ENCODE measurements around the gene FRAS1. TPM values are rescaled to one million over a fixed set of nuclear protein-coding genes. Genes with fewer than 3 reads are reported as not detected.

Gene FRAS1
- total and polyA plus RNA-seq, 9 of the 15 experiments (the other 6 are each of a cell fraction or from before 2014, with no cell fraction given), result under 0.01 to 0.11 (median 0.04) TPM; not detected in 2

DNA sequence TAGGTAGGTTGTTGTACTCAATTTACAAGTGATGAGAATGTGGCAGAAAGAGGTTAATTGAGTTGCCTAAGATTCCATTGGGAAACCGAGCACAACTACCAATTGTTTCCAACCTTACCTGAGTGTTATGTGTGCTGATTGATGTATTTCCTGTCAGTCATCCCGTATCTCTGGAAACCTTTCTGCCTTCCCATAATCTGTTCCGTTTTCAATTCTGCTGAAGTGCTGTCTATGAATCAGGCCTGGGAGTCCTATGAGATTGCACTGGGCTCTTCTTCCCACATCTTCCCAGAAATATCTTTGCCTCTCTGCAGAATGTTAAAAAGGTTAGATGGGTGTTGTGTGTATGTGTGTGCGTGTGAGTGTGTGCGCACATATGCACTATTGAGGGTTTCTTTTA lies 264.9 kb downstream of the FRAS1 start:
- Histone ChIP-seq H4K20me1 (replicated peaks; ENCODE audit: control insufficient read depth, insufficient read depth, low read length) (no peaks in the 10 kb centered on the region), H3K27ac (ENCODE audit: extremely low read depth, low read depth, low read length) (no peak overlapping the region), H2AFZ (ENCODE audit: low read depth, low read length) (no peak overlapping the region), H3K9ac (ENCODE audit: insufficient read depth in 1 of 2, low read depth in 2 of 2, low read length in 2 of 2) (no peak overlapping the region), H3K9me1 (ENCODE audit: control insufficient read depth, insufficient read depth, low read length) (no peaks in the 10 kb centered on the region), H3K36me3 (ENCODE audit: control insufficient read depth, insufficient read depth, low read length) (no peaks in the 10 kb centered on the region), H3K4me2 (ENCODE audit: insufficient read depth, low read length) (no peak overlapping the region), H3K4me1 (replicated peaks in 1 of 2; ENCODE audit: control insufficient read depth in 2 of 2, insufficient read depth in 2 of 2, low read length in 2 of 2) (no peaks in the 10 kb centered on the region), H3K79me2 (ENCODE audit: control insufficient read depth, insufficient read depth, low read length) (no peaks in the 10 kb centered on the region), H3K4me3 (no peak overlapping the region), H3K27me3 (ENCODE audit: control insufficient read depth in 2 of 2, insufficient read depth in 2 of 2, low read length in 2 of 2) (peaks cover 7 to 11% of the 10 kb centered on the region in 2 experiments; a peak in 4 of 5 replicates), H3K9me3 (replicated peaks; ENCODE audit: control insufficient read depth, insufficient read depth, low read depth, low read length) (no peaks in the 10 kb centered on the region)
- CTCF ChIA-PET (ENCODE audit: low intra/inter-chr PET ratio), result no interaction called here
- TF ChIP-seq CHCHD3 (CRISPR knock-in tag; IDR thresholded peaks at IDR 0.05) (no peak), RCOR1 (IDR thresholded peaks at IDR 0.05; ENCODE audit: borderline replicate concordance in 1 of 2, low read depth in 2 of 2, low read length in 2 of 2) (no peak), CBX8 (IDR thresholded peaks at IDR 0.05; ENCODE audit: borderline replicate concordance, extremely low read depth, low read depth, low read length, poor library complexity, severe bottlenecking) (no peak), CREB3L1 (IDR thresholded peaks at IDR 0.05; ENCODE audit: borderline replicate concordance, low read depth) (no peak), ZKSCAN1 (IDR thresholded peaks at IDR 0.05; ENCODE audit: low read depth, low read length) (no peak), HOXB6 (CRISPR knock-in tag; IDR thresholded peaks at IDR 0.05; ENCODE audit: borderline replicate concordance) (no peak), U2AF2 (optimal IDR thresholded peaks at IDR 0.05; ENCODE audit: low read depth, low read length) (no peak), PKNOX1 (IDR thresholded peaks at IDR 0.05) (peak; percentile 57; the same call in 1 of the 2 replicates)
- TF ChIP-seq, protein P1, sequence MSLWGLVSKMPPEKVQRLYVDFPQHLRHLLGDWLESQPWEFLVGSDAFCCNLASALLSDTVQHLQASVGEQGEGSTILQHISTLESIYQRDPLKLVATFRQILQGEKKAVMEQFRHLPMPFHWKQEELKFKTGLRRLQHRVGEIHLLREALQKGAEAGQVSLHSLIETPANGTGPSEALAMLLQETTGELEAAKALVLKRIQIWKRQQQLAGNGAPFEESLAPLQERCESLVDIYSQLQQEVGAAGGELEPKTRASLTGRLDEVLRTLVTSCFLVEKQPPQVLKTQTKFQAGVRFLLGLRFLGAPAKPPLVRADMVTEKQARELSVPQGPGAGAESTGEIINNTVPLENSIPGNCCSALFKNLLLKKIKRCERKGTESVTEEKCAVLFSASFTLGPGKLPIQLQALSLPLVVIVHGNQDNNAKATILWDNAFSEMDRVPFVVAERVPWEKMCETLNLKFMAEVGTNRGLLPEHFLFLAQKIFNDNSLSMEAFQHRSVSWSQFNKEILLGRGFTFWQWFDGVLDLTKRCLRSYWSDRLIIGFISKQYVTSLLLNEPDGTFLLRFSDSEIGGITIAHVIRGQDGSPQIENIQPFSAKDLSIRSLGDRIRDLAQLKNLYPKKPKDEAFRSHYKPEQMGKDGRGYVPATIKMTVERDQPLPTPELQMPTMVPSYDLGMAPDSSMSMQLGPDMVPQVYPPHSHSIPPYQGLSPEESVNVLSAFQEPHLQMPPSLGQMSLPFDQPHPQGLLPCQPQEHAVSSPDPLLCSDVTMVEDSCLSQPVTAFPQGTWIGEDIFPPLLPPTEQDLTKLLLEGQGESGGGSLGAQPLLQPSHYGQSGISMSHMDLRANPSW (CRISPR knock-in tag; IDR thresholded peaks at IDR 0.05), result no peak
- WGBS (ENCODE audit: insufficient coverage, low coverage, missing lambda C conversion rate), result 1% methylated on average over 5 of the region's 5 CpGs
- ATAC-seq, result no peak
- BruUV-seq (replicated peaks), result no TSS peak
- no peak for FAIRE-seq
- in situ Hi-C loops (cut with MboI) (no loop called here), intact Hi-C loops (cut with micrococcal nuclease) (no loop called here)
- DNase-seq (ENCODE audit: extremely low read depth in 1 of 4, low spot score in 3 of 4), result no peak
- POLR2A ChIA-PET, result no interaction called here
